Panc1 (cell line): ENCODE results near the gene HTR3C. TPM values are rescaled to one million over a fixed set of nuclear protein-coding genes. Genes with fewer than 3 reads are reported as not detected.

Source experiments
- ATAC-seq: fragments of 200-7000 bp; cut with Tn5 transposase; 2 replicates; pipeline ENCODE4 v1.9.1; 2020; ENCODE audit warnings: mild to moderate bottlenecking, moderate library complexity
- BruUV-seq: library from RNA; stranded (reverse); fragments of 400-500 nt; replicated peaks from 2 replicates; lab custom pipeline; 2021; lab: Mats Ljungman, UMichigan
- CTCF ChIA-PET: fragments of 300-600 bp; sonication (Branson Sonifier 250); formaldehyde crosslinking; loops from one replicate; lab custom pipeline; 2022; ENCODE audit warnings: antibody characterized with exemption; lab: Charles Lee
- POLR2A ChIA-PET: fragments of 300-600 bp; sonication (Branson Sonifier 250); formaldehyde crosslinking; loops from one replicate; lab custom pipeline; 2022; ENCODE audit warnings: antibody characterized with exemption; lab: Charles Lee
- DNase-seq: peaks from one replicate; pipeline ENCODE4 v3.0.0-alpha.2; 2010; ENCODE audit warnings: low read depth, low spot score
- H3K27ac ChIP-seq: 2 replicates; pipeline ENCODE4 v1.5.1; 2011; ENCODE audit warnings: mild to moderate bottlenecking, low read length, inconsistent platforms
- H3K27me3 ChIP-seq: fragments of 200-500 bp; sonication (Bioruptor generic); 2 replicates; pipeline ENCODE4 v1.6.0; 2014; ENCODE audit warnings: low read length, inconsistent platforms; ENCODE audit not compliant: control insufficient read depth, insufficient read depth
- H3K36me3 ChIP-seq: fragments of 200-500 bp; sonication (Bioruptor generic); 2 replicates; pipeline ENCODE4 v1.5.1; 2014; ENCODE audit warnings: inconsistent platforms, mild to moderate bottlenecking, low read length, moderate library complexity; ENCODE audit not compliant: control insufficient read depth, insufficient read depth
- H3K4me1 ChIP-seq: 2 replicates; pipeline ENCODE4 v1.5.1; 2011; ENCODE audit warnings: inconsistent platforms, mild to moderate bottlenecking, low read length, moderate library complexity; ENCODE audit not compliant: control insufficient read depth, insufficient read depth
- H3K4me3 ChIP-seq, 2 experiments: 2 replicates each; pipeline ENCODE4 v1.5.1; 2011 to 2012; ENCODE audit warnings: low read depth in 2 of 2, low read length in 2 of 2, mild to moderate bottlenecking in 2 of 2, inconsistent platforms in 1 of 2, moderate library complexity in 1 of 2
- H3K9me3 ChIP-seq: fragments of 200-500 bp; sonication (Bioruptor generic); 2 replicates; pipeline ENCODE4 v1.5.1; 2014; ENCODE audit warnings: low read depth, mild to moderate bottlenecking, inconsistent platforms, low read length, moderate library complexity; ENCODE audit not compliant: control insufficient read depth, insufficient read depth
- POLR2AphosphoS5 ChIP-seq: IDR thresholded peaks from 2 replicates; pipeline ENCODE4 v1.6.1; 2012; ENCODE audit warnings: mild to moderate bottlenecking, low read depth, low read length, moderate library complexity
- SIN3A ChIP-seq: IDR thresholded peaks from 2 replicates; pipeline ENCODE4 v1.6.1; 2012; ENCODE audit warnings: low read depth, mild to moderate bottlenecking, low read length, moderate library complexity, borderline replicate concordance; ENCODE audit not compliant: insufficient read depth
- TCF7L2 ChIP-seq: IDR thresholded peaks from 2 replicates; pipeline ENCODE4 v1.6.1; 2011; ENCODE audit warnings: mild to moderate bottlenecking, low read depth, low read length, inconsistent platforms
- in situ Hi-C: cut with HindIII; loops from 2 replicates; pipeline ENCODE4 v1.10.0; 2016; ENCODE audit warnings: low sequenced_read_pairs, low pct_unique_long_range_greater_than_20kb
- intact Hi-C: fragments of 100-400 bp; cut with micrococcal nuclease; formaldehyde crosslinking; loops from one replicate; pipeline ENCODE4 v1.10.0; 2022; ENCODE audit not compliant: unreplicated experiment
- total RNA-seq: library from RNA; stranded (reverse); gene quantifications from one replicate; pipeline ENCODE4 v1.2.1, GENCODE V29; 2021; ENCODE audit not compliant: unreplicated experiment
- TF ChIP-seq, protein P1 (sequence below), 2 experiments: IDR thresholded peaks; 2 replicates each; pipeline ENCODE4 v1.6.1; 2011 to 2012; ENCODE audit warnings: low read depth in 2 of 2, control low read depth in 1 of 2, low read length in 1 of 2, mild to moderate bottlenecking in 1 of 2, moderate library complexity in 1 of 2; ENCODE audit not compliant: insufficient read depth in 1 of 2
- TF ChIP-seq, protein P2 (sequence below): fragments of 450-650 bp; IDR thresholded peaks from 2 replicates; pipeline ENCODE4 v1.5.1; 2017; ENCODE audit warnings: mild to moderate bottlenecking

Gene HTR3C
- total RNA-seq, 1 experiment from 2014 or later: not detected

DNA sequence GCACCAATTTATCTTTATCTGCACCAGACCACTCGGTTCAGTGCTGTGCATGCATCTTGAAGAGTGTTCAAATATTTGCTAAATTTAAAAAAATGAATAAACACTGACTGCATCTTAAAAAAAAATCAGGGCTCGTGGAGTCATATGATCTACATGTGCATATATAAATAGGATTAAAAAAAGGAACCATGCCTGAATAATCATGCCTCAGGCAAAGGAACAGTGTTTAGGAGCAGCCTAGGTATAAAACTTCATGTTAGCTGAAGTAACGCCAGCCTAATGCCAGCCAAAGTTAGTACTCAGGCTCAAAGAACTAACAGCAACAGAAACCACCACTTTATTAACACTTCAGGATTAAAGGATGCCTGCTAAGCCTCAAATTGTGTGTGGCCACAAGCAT is 44.7 kb upstream of the HTR3C start:
- no peak overlapping the region for H3K27ac ChIP-seq
- intact Hi-C loops: no loop called here
- no peaks in the 10 kb centered on the region for H3K27me3 ChIP-seq
- ChIA-PET POLR2A (no interaction called here), CTCF (no interaction called here)
- no peak for DNase-seq
- in situ Hi-C loops: no loop called here
- BruUV-seq: no TSS peak
- no peak for ATAC-seq
- H3K36me3 ChIP-seq: peaks cover 3% of the 10 kb centered on the region; the same call in 1 of the 2 replicates
- H3K9me3 ChIP-seq: no peaks in the 10 kb centered on the region
- no peak overlapping the region for H3K4me3 ChIP-seq
- TF ChIP-seq, protein P1, sequence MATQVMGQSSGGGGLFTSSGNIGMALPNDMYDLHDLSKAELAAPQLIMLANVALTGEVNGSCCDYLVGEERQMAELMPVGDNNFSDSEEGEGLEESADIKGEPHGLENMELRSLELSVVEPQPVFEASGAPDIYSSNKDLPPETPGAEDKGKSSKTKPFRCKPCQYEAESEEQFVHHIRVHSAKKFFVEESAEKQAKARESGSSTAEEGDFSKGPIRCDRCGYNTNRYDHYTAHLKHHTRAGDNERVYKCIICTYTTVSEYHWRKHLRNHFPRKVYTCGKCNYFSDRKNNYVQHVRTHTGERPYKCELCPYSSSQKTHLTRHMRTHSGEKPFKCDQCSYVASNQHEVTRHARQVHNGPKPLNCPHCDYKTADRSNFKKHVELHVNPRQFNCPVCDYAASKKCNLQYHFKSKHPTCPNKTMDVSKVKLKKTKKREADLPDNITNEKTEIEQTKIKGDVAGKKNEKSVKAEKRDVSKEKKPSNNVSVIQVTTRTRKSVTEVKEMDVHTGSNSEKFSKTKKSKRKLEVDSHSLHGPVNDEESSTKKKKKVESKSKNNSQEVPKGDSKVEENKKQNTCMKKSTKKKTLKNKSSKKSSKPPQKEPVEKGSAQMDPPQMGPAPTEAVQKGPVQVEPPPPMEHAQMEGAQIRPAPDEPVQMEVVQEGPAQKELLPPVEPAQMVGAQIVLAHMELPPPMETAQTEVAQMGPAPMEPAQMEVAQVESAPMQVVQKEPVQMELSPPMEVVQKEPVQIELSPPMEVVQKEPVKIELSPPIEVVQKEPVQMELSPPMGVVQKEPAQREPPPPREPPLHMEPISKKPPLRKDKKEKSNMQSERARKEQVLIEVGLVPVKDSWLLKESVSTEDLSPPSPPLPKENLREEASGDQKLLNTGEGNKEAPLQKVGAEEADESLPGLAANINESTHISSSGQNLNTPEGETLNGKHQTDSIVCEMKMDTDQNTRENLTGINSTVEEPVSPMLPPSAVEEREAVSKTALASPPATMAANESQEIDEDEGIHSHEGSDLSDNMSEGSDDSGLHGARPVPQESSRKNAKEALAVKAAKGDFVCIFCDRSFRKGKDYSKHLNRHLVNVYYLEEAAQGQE (IDR thresholded peaks at IDR 0.05; ENCODE audit: insufficient read depth in 1 of 2, low read depth in 2 of 2, low read length in 1 of 2): no peak
- TF ChIP-seq TCF7L2 (no peak), POLR2AphosphoS5 (no peak), SIN3A (no peak)
- TF ChIP-seq, protein P2, sequence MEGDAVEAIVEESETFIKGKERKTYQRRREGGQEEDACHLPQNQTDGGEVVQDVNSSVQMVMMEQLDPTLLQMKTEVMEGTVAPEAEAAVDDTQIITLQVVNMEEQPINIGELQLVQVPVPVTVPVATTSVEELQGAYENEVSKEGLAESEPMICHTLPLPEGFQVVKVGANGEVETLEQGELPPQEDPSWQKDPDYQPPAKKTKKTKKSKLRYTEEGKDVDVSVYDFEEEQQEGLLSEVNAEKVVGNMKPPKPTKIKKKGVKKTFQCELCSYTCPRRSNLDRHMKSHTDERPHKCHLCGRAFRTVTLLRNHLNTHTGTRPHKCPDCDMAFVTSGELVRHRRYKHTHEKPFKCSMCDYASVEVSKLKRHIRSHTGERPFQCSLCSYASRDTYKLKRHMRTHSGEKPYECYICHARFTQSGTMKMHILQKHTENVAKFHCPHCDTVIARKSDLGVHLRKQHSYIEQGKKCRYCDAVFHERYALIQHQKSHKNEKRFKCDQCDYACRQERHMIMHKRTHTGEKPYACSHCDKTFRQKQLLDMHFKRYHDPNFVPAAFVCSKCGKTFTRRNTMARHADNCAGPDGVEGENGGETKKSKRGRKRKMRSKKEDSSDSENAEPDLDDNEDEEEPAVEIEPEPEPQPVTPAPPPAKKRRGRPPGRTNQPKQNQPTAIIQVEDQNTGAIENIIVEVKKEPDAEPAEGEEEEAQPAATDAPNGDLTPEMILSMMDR: no peak
- H3K4me1 ChIP-seq: peaks cover 11% of the 10 kb centered on the region

DNA sequence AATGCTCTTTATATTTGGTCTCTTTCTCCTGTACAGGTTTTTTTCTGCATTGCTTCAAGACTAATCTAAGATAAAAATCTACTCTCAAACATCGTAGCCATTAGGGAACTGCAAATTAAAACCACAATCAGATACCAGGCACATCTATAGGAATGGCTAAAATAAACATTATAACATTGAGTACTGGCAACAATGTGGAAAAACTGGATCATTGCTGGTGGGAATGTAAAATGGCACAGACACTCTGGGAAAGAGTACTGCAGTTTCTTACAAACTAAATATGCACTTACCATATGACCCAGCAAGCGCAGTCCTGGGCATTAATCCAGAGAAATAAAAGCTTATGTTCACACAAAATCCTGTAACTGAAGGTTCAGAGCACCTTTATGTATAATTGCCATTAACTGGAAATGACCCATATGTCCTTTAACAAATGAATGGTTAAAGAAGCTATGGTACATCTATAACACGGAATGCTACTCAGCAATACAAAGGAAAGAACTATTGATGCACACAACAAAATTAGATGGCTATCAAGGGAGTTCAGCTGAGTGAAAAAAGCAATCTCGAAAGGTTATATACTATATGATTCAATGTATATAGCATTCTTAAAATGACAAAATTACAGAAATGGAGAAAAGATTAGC is 41.5 kb upstream of the HTR3C start:
- no TSS peak for BruUV-seq
- in situ Hi-C loops: no loop called here
- intact Hi-C loops: no loop called here
- Histone ChIP-seq H3K4me1 (peaks cover 18% of the 10 kb centered on the region), H3K27me3 (no peaks in the 10 kb centered on the region), H3K4me3 (no peak overlapping the region), H3K27ac (no peak overlapping the region), H3K9me3 (no peaks in the 10 kb centered on the region), H3K36me3 (peaks cover 3% of the 10 kb centered on the region; the same call in 1 of the 2 replicates)
- no peak for DNase-seq
- ChIA-PET POLR2A (no interaction called here), CTCF (interaction anchor here (0.8 kb wide), 1 partner anchor 533 kb away, joined by 4 read pairs; no protein-coding TSS in a partner anchor)
- no peak for ATAC-seq
- TF ChIP-seq, protein P2: no peak
- no peak for TF ChIP-seq SIN3A
- TF ChIP-seq, protein P1 (IDR thresholded peaks at IDR 0.05; ENCODE audit: insufficient read depth in 1 of 2, low read depth in 2 of 2, low read length in 1 of 2): no peak
- TF ChIP-seq POLR2AphosphoS5: no peak
- no peak for TF ChIP-seq TCF7L2
